PC-3 (cell line): ENCODE results near the gene ZG16.

ENCODE experiments used
- EZH2 ChIP-seq: fragments of 300-600 bp; sonication (generic); IDR thresholded peaks from one replicate; pipeline ENCODE4 v1.6.1; 2017; ENCODE audit warnings: antibody characterized with exemption, mild to moderate bottlenecking, low read length; ENCODE audit not compliant: unreplicated experiment
- EZH2phosphoT487 ChIP-seq: fragments of 300-600 bp; sonication (generic); IDR thresholded peaks from 2 replicates; pipeline ENCODE4 v1.6.1; 2018; ENCODE audit warnings: mild to moderate bottlenecking, antibody characterized with exemption, low read length, borderline replicate concordance
- TF ChIP-seq, protein P1 (sequence below): fragments of 300-600 bp; sonication (generic); conservative IDR thresholded peaks from 2 replicates; pipeline ENCODE4 v1.5.1; 2017; ENCODE audit warnings: antibody characterized with exemption, low read depth, mild to moderate bottlenecking, low read length

DNA sequence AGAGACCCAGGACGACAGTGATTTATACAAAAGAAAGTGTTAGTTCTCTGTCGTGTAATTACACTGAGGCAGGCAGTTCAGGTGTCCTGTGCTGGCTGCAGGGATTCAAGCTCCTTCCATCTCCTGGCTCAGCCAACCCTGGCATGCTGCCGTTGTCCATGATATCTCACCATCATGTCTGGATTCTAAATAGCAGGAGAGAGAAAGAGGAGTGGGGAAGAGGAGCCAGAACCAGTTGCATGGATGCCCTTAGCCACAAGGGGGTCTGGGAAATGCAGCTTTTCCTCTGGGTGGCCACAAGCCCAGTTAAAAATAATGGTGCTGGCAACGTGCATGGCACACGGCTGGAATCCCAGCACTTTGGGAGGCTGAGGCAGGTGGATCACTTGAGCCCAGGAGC lies 41.9 kb upstream of the ZG16 start:
- no peak for TF ChIP-seq EZH2phosphoT487
- TF ChIP-seq, protein P1, sequence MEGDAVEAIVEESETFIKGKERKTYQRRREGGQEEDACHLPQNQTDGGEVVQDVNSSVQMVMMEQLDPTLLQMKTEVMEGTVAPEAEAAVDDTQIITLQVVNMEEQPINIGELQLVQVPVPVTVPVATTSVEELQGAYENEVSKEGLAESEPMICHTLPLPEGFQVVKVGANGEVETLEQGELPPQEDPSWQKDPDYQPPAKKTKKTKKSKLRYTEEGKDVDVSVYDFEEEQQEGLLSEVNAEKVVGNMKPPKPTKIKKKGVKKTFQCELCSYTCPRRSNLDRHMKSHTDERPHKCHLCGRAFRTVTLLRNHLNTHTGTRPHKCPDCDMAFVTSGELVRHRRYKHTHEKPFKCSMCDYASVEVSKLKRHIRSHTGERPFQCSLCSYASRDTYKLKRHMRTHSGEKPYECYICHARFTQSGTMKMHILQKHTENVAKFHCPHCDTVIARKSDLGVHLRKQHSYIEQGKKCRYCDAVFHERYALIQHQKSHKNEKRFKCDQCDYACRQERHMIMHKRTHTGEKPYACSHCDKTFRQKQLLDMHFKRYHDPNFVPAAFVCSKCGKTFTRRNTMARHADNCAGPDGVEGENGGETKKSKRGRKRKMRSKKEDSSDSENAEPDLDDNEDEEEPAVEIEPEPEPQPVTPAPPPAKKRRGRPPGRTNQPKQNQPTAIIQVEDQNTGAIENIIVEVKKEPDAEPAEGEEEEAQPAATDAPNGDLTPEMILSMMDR, result no peak
- no peak for TF ChIP-seq EZH2
